SK-N-SH (cell line): Measurements from ENCODE around the gene FUCA1. TPM values are rescaled to one million over a fixed set of nuclear protein-coding genes. Genes with fewer than 3 reads are reported as not detected.
A peak's percentile ranks its signal among the peaks of the same experiment; 100 is the strongest.

ENCODE experiments used
- CTCF ChIA-PET: fragments of 300-600, 350-600 bp; formaldehyde crosslinking; extraction: SDS; loops from one replicate; lab custom pipeline; 2021; lab: Yijun Ruan, JAX
- POLR2A ChIA-PET: fragments of 350-600 bp; sonication (Branson Sonifier 250); formaldehyde crosslinking; extraction: SDS; loops from one replicate; lab custom pipeline; 2020; ENCODE audit warnings: antibody characterized with exemption, inconsistent platforms; lab: Yijun Ruan, JAX
- DNase-seq: peaks from one replicate; pipeline ENCODE4 v3.0.0; 2012
- H2AFZ ChIP-seq: fragments of 200-600 bp; sonication (generic); 2 replicates; pipeline ENCODE4 v1.8.1; 2016; ENCODE audit warnings: antibody characterized with exemption, mild to moderate bottlenecking, low read depth
- H3F3A ChIP-seq: fragments of 200-600 bp; sonication (generic); replicated peaks from 2 replicates; pipeline ENCODE3; 2016; ENCODE audit warnings: antibody characterized with exemption, mild to moderate bottlenecking; ENCODE audit not compliant: insufficient read depth
- H3K27ac ChIP-seq, 2 experiments: fragments of 200-500 bp in 1 of 2; fragments of 200-600 bp in 1 of 2; sonication (Bioruptor generic) in 1 of 2; sonication (generic), shearing (Covaris generic) in 1 of 2; 2 replicates each; pipeline versions ENCODE4 v1.5.1 to v1.6.1; 2014 to 2016; ENCODE audit warnings: low read depth in 2 of 2, inconsistent platforms in 1 of 2, low read length in 1 of 2, mild to moderate bottlenecking in 1 of 2, mixed read lengths in 1 of 2
- H3K27me3 ChIP-seq: fragments of 200-600 bp; sonication (generic), shearing (Covaris generic); 2 replicates; pipeline ENCODE4 v1.6.1; 2016; ENCODE audit warnings: mixed run types; ENCODE audit not compliant: insufficient read depth
- H3K36me3 ChIP-seq, 2 experiments: fragments of 200-500 bp in 1 of 2; fragments of 200-600 bp in 1 of 2; sonication (Bioruptor generic) in 1 of 2; sonication (generic) in 1 of 2; replicated peaks in 1 of 2; 2 replicates each; pipeline versions ENCODE3 to v1.5.1; 2014 to 2016; ENCODE audit warnings: low read length in 1 of 2, mild to moderate bottlenecking in 1 of 2; ENCODE audit not compliant: insufficient read depth in 2 of 2, control insufficient read depth in 1 of 2
- H3K4me1 ChIP-seq, 2 experiments: fragments of 200-500 bp in 1 of 2; fragments of 200-600 bp in 1 of 2; sonication (Bioruptor generic) in 1 of 2; sonication (generic), shearing (Covaris generic) in 1 of 2; 2 replicates each; pipeline versions ENCODE4 v1.5.1 to v1.6.1; 2014 to 2016; ENCODE audit warnings: low read depth in 1 of 2, low read length in 1 of 2, mixed run types in 1 of 2; ENCODE audit not compliant: insufficient read depth in 2 of 2, control insufficient read depth in 1 of 2
- H3K4me2 ChIP-seq: fragments of 200-600 bp; sonication (generic), shearing (Covaris generic); 2 replicates; pipeline ENCODE4 v1.6.1; 2017; ENCODE audit warnings: mixed run types
- H3K4me3 ChIP-seq, 2 experiments: fragments of 200-500 bp in 1 of 2; fragments of 200-600 bp in 1 of 2; sonication (Bioruptor generic) in 1 of 2; sonication (generic), shearing (Covaris generic) in 1 of 2; 2 replicates each; pipeline versions ENCODE4 v1.5.1 to v1.8.1; 2014 to 2016; ENCODE audit warnings: low read depth in 2 of 2, inconsistent platforms in 1 of 2, low read length in 1 of 2, mild to moderate bottlenecking in 1 of 2, mixed read lengths in 1 of 2, moderate library complexity in 1 of 2
- H3K79me2 ChIP-seq: fragments of 200-600 bp; sonication (generic); 2 replicates; pipeline ENCODE4 v1.8.1; 2017; ENCODE audit warnings: mild to moderate bottlenecking; ENCODE audit not compliant: insufficient read depth
- H3K9ac ChIP-seq: fragments of 200-600 bp; sonication (generic); 2 replicates; pipeline ENCODE4 v1.6.1; 2017; ENCODE audit warnings: mixed run types
- H3K9me2 ChIP-seq: fragments of 200-600 bp; sonication (generic); 2 replicates; pipeline ENCODE4 v1.6.1; 2017; ENCODE audit warnings: mixed run types
- H3K9me3 ChIP-seq: fragments of 200-600 bp; sonication (generic); 2 replicates; pipeline ENCODE4 v1.6.1; 2017; ENCODE audit warnings: mixed run types, mild to moderate bottlenecking, moderate library complexity
- H4K20me1 ChIP-seq: fragments of 200-600 bp; sonication (generic); 2 replicates; pipeline ENCODE4 v1.6.1; 2017; ENCODE audit warnings: mild to moderate bottlenecking, mixed run types; ENCODE audit not compliant: insufficient read depth
- CTCF ChIP-seq: fragments of 200-600 bp; sonication (generic); IDR thresholded peaks from 2 replicates; pipeline ENCODE4 v1.6.1; 2017; ENCODE audit warnings: antibody characterized with exemption, mild to moderate bottlenecking, moderate library complexity
- ELF1 ChIP-seq: IDR thresholded peaks from 2 replicates; pipeline ENCODE4 v1.4.0; 2012
- GATA2 ChIP-seq: sonication (generic); formaldehyde crosslinking; IDR thresholded peaks from 2 replicates; pipeline ENCODE4 v1.5.0; 2020; ENCODE audit warnings: mild to moderate bottlenecking, missing genetic modification reagents
- MXI1 ChIP-seq: IDR thresholded peaks from 2 replicates; pipeline ENCODE4 v1.6.1; 2012; ENCODE audit warnings: mild to moderate bottlenecking, low read depth, low read length, improper control_type of control experiment
- NFIC ChIP-seq: IDR thresholded peaks from 2 replicates; pipeline ENCODE4 v1.4.0; 2012; ENCODE audit warnings: borderline replicate concordance
- POLR2AphosphoS5 ChIP-seq: IDR thresholded peaks from 2 replicates; pipeline ENCODE4 v1.6.1; 2012; ENCODE audit warnings: low read depth, low read length
- RAD21 ChIP-seq: IDR thresholded peaks from 2 replicates; pipeline ENCODE4 v1.6.1; 2012; ENCODE audit warnings: mild to moderate bottlenecking, low read length
- RXRA ChIP-seq: IDR thresholded peaks from 2 replicates; pipeline ENCODE4 v1.4.0; 2012; ENCODE audit warnings: low read depth, mild to moderate bottlenecking, borderline replicate concordance
- SMC3 ChIP-seq: IDR thresholded peaks from 2 replicates; pipeline ENCODE4 v1.6.1; 2012; ENCODE audit warnings: low read depth, low read length, improper control_type of control experiment
- YY1 ChIP-seq: IDR thresholded peaks from 2 replicates; pipeline ENCODE4 v1.4.0; 2012; ENCODE audit warnings: low read depth, mild to moderate bottlenecking
- WGBS: methylation state at CpG from one replicate; pipeline ENCODE4 v1.1.6; 2017; ENCODE audit warnings: low lambda C conversion rate; 5-methylcytosine and 5-hydroxymethylcytosine counted together
- polyA plus RNA-seq, 3 experiments: library from polyadenylated mRNA; depleted of rRNA; stranded (reverse); fragments of >200 nt; gene quantifications; 2 replicates each; pipeline ENCODE4 v1.2.3, GENCODE V29; 2012
- TF ChIP-seq, protein P1 (sequence below): IDR thresholded peaks from 2 replicates; pipeline ENCODE4 v1.4.0; 2012; ENCODE audit warnings: low read depth
- TF ChIP-seq, protein P2 (sequence below): IDR thresholded peaks from 2 replicates; pipeline ENCODE4 v1.4.0; 2012; ENCODE audit warnings: low read depth, borderline replicate concordance

Gene FUCA1
- polyA plus RNA-seq, 1 of the 3 experiments (the other 2 are of a cell fraction): 31.9 TPM

DNA sequence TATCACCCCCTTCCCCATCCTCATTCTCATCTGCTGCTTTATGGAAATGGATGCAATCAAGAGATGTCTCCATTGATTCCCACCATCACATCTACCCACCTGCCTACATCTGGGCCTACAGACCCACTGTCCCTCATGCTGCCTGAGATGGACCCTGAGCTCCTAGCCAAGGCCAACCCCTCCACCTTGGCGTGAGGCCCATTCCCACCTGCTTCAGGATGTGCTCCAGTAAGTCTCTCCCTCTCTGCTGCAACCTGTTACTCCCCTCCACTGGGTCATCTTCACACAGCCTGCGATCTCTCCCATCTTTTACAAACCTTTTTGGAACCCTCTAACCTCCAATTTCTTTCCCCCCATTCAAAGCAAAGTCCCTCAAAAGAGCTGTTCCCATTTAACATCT is 63.1 kb downstream of the FUCA1 start:
- POLR2A ChIA-PET: interaction anchor here (0.6 to 1.8 kb wide), 2 partner anchors 20 to 38 kb away, joined by 3 to 4 read pairs; partner anchors contain the start of gene HMGCL
- WGBS: 82% methylated on average over 2 of the region's 2 CpGs
- Histone ChIP-seq H3K9me3 (no peaks in the 10 kb centered on the region), H2AFZ (no peak overlapping the region), H3K4me2 (no peak overlapping the region), H3K4me3 (no peak overlapping the region), H3F3A (peaks cover 8% of the 10 kb centered on the region), H3K36me3 (no peaks in the 10 kb centered on the region), H3K79me2 (no peaks in the 10 kb centered on the region), H3K9ac (no peak overlapping the region), H4K20me1 (no peaks in the 10 kb centered on the region), H3K27ac (no peak overlapping the region), H3K4me1 (peaks cover 0 to 17% of the 10 kb centered on the region in 2 experiments; a peak in 1 of 4 replicates), H3K9me2 (no peaks in the 10 kb centered on the region), H3K27me3 (no peaks in the 10 kb centered on the region)
- TF ChIP-seq ELF1 (no peak), YY1 (no peak), RXRA (no peak), MXI1 (no peak), RAD21 (no peak), NFIC (no peak)
- TF ChIP-seq, protein P1, sequence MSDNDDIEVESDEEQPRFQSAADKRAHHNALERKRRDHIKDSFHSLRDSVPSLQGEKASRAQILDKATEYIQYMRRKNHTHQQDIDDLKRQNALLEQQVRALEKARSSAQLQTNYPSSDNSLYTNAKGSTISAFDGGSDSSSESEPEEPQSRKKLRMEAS: no peak
- TF ChIP-seq, protein P2, sequence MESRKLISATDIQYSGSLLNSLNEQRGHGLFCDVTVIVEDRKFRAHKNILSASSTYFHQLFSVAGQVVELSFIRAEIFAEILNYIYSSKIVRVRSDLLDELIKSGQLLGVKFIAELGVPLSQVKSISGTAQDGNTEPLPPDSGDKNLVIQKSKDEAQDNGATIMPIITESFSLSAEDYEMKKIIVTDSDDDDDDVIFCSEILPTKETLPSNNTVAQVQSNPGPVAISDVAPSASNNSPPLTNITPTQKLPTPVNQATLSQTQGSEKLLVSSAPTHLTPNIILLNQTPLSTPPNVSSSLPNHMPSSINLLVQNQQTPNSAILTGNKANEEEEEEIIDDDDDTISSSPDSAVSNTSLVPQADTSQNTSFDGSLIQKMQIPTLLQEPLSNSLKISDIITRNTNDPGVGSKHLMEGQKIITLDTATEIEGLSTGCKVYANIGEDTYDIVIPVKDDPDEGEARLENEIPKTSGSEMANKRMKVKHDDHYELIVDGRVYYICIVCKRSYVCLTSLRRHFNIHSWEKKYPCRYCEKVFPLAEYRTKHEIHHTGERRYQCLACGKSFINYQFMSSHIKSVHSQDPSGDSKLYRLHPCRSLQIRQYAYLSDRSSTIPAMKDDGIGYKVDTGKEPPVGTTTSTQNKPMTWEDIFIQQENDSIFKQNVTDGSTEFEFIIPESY: no peak
- CTCF ChIA-PET: interaction anchor here (1.0 to 2.0 kb wide), 4 partner anchors 11 to 112 kb away, joined by 3 to 7 read pairs (median 4); partner anchors contain the start of gene HMGCL
- no peak for DNase-seq

DNA sequence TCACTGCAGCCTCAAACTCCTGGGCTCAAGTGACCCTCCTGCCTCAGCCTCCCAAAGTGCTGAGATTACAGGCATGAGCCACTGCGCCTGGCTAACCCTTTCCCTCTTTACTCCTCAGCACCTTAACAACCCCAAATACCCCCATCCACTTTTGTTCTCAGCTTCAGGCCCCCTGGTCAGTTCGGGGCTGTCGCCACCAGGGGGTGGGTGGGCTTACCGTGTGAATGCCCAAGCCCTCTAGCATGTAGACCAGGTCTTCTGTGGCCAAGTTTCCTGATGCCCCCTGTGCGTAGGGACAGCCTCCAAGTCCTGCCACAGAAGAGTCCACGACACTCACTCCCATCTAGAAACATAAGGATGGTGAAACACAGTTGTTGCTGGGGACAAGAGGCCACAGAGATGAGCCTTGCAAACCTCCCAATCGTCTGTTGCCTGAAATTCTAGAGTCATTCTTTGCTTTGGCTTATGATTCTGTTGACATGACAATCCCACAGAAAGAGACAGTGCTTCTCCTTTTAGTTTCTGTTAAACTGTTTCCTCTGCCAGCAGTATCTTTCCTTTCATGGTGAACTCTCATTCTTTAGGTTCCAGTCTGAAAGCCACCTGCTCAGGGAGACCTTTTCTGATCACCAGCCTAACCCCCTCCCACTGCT is 63.8 kb downstream of the FUCA1 start:
- TF ChIP-seq CTCF (peak; percentile 43), NFIC (no peak), RAD21 (peak; percentile 26), GATA2 (CRISPR knock-in tag) (no peak), SMC3 (peak; percentile 13; the same call in 1 of the 2 replicates), POLR2AphosphoS5 (no peak)
- Histone ChIP-seq H3K4me1 (peaks cover 5 to 23% of the 10 kb centered on the region in 2 experiments; a peak in 1 of 4 replicates), H3K27me3 (no peaks in the 10 kb centered on the region), H3K79me2 (no peaks in the 10 kb centered on the region), H3F3A (peaks cover 9% of the 10 kb centered on the region), H3K27ac (no peak overlapping the region), H2AFZ (no peak overlapping the region), H4K20me1 (no peaks in the 10 kb centered on the region), H3K9me3 (no peaks in the 10 kb centered on the region), H3K4me2 (no peak overlapping the region), H3K9me2 (no peaks in the 10 kb centered on the region), H3K9ac (no peak overlapping the region), H3K36me3 (no peaks in the 10 kb centered on the region), H3K4me3 (no peak overlapping the region)
- 61% methylated on average over 5 of the region's 7 CpGs for WGBS
- peak; percentile 48 for DNase-seq
- CTCF ChIA-PET: interaction anchor here (1.0 to 4.3 kb wide), 2 partner anchors 25 to 112 kb away, joined by 3 to 26 read pairs; no protein-coding TSS in a partner anchor
- POLR2A ChIA-PET: no interaction called here
